Cerebellar nuclear complex (tissue), 1 donor: Measurements from ENCODE around the gene XK.

ENCODE experiments used
- DNase-seq, 2 experiments: peaks; one replicate each; lab custom pipeline; 2025; lab: John Stamatoyannopoulos, UW

Gene XK

GRCh38 chrX:37679230-37679629 is 6.4 kb upstream of the XK start:
- DNase-seq: no peak

GRCh38 chrX:37679888-37680287 is 5.7 kb upstream of the XK start:
- no peak for DNase-seq

- peak in 1 of 2 experiments; percentile 12 for DNase-seq
Observed at GRCh38 chrX:37684426-37684825, 1.2 kb upstream of the XK start.

- DNase-seq: no peak
Observed at GRCh38 chrX:37684973-37685372, 618 bp upstream of the XK start.

GRCh38 chrX:37686369-37686995 is 891 bp downstream of the XK start:
- no peak for DNase-seq

- no peak for DNase-seq
Observed at GRCh38 chrX:37686996-37687395, 1.4 kb downstream of the XK start.

- no peak for DNase-seq
Observed at GRCh38 chrX:37690119-37690518, 4.5 kb downstream of the XK start.

- DNase-seq: no peak
Observed at GRCh38 chrX:37692918-37693317, 7.3 kb downstream of the XK start.

- DNase-seq: no peak
Observed at GRCh38 chrX:37697169-37697760, 11.7 kb downstream of the XK start.

GRCh38 chrX:37701588-37701987 is 16.0 kb downstream of the XK start:
- DNase-seq: no peak

GRCh38 chrX:37711991-37712390 is 26.4 kb downstream of the XK start:
- DNase-seq: no peak

GRCh38 chrX:37712458-37712857 is 26.9 kb downstream of the XK start:
- DNase-seq: no peak

GRCh38 chrX:37714479-37714878 is 28.9 kb downstream of the XK start:
- DNase-seq: no peak

GRCh38 chrX:37716602-37717001 is 31.0 kb downstream of the XK start:
- no peak for DNase-seq

- DNase-seq: no peak
Observed at GRCh38 chrX:37717708-37718107, 32.1 kb downstream of the XK start.

- no peak for DNase-seq
Observed at GRCh38 chrX:37722595-37722994, 37.0 kb downstream of the XK start.

GRCh38 chrX:37726346-37726745 is 40.8 kb downstream of the XK start:
- no peak for DNase-seq

- peak in 1 of 2 experiments; percentile 1 for DNase-seq
Observed at GRCh38 chrX:37745354-37745753, 59.8 kb downstream of the XK start.

- no peak for DNase-seq
Observed at GRCh38 chrX:37745835-37746217, 60.2 kb downstream of the XK start.

- no peak for DNase-seq
Observed at GRCh38 chrX:37746218-37746941, 60.8 kb downstream of the XK start.

- no peak for DNase-seq
Observed at GRCh38 chrX:37746951-37747350, 61.4 kb downstream of the XK start.

- DNase-seq: no peak
Observed at GRCh38 chrX:37752281-37752680, 66.7 kb downstream of the XK start.

- DNase-seq: no peak
Observed at GRCh38 chrX:37752936-37753335, 67.3 kb downstream of the XK start.

- no peak for DNase-seq
Observed at GRCh38 chrX:37753384-37753783, 67.8 kb downstream of the XK start.
